Left ventricle myocardium inferior (tissue), 1 donor: ENCODE results near the gene MSH6. TPM values are rescaled to one million over a fixed set of nuclear protein-coding genes. Genes with fewer than 3 reads are reported as not detected.

Source experiments
- DNase-seq: peaks from one replicate; pipeline ENCODE4 v3.0.0-alpha.2; 2020
- H3K27ac ChIP-seq: fragments of 200-600 bp; replicated peaks from 2 replicates; pipeline ENCODE4 v1.8.0; 2021
- H3K27me3 ChIP-seq: fragments of 200-600 bp; 2 replicates; pipeline ENCODE4 v1.8.0; 2021; ENCODE audit warnings: low read depth
- H3K36me3 ChIP-seq: fragments of 200-600 bp; 2 replicates; pipeline ENCODE4 v1.8.0; 2021
- H3K4me1 ChIP-seq: fragments of 200-600 bp; 2 replicates; pipeline ENCODE4 v1.8.0; 2021
- H3K4me3 ChIP-seq: fragments of 200-600 bp; 2 replicates; pipeline ENCODE4 v1.8.0; 2021; ENCODE audit warnings: mild to moderate bottlenecking, moderate library complexity
- H3K9me3 ChIP-seq: fragments of 200-600 bp; replicated peaks from 2 replicates; pipeline ENCODE4 v1.8.0; 2021
- intact Hi-C: fragments of 100-400 bp; cut with micrococcal nuclease; formaldehyde crosslinking; loops from one replicate; pipeline ENCODE4 v1.11.0; 2022
- total RNA-seq: library from RNA; stranded (reverse); fragmentation: NEBNext Ultra II Directional; extraction: Animal tissue kit (Norgen Biotek cat#: 25700); gene quantifications from one replicate; pipeline ENCODE4 v1.2.1, GENCODE V29; 2021
- TF ChIP-seq, protein P1 (sequence below): fragments of 200-600 bp; IDR thresholded peaks from 2 replicates; pipeline ENCODE4 v1.8.0; 2021; ENCODE audit warnings: antibody characterized with exemption, mild to moderate bottlenecking, borderline replicate concordance
- donor health status: DM: no; HTN: yes; CAD: no; lungs with severe emphysema.

MSH6 gene
- total RNA-seq, 1 donor from 2014 or later: 21.5 TPM

DNA sequence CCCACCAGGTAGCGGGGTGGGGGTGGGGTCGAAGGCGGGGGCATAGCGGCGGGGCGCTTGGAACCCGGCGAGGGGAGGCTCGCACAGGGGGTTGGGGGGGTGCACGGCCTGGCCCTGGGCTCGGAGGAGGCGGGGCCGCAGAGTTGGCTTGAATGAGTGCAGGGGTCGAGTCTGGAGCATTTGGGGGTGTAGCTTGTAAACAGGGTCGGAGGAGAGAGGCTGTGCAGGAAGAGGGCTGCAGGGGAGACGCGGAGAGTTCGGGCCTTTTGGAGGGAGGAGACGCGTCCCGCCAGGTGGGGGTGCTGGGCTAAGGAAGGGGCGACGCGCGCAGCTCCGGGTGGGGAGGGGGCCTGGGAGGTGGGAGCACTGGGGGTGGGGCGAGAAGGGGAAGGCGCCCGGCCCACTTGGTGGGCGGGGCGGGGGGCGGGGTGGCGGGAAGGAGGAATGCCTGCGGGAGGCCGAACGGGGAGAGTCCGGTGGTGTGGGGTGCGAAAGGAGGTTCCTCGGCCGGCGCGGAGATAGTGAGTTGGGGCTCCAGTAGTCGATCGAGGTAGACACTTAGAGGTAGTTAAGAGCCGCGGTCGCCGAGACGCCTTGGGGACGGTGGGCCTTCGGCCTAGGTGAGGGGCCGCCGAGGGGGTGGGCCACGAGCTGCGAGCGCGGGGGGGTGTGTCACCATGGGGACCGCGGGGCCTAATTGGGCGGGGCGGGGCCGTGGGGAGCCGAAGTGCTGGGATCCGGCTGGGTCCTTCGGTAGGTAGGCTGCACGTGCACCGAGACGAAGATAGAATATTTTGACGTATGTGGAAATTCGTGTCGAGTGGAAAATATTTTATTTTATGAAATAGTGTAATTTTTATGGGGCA is 774 bp downstream of the MSH6 start:
- Histone ChIP-seq H3K9me3 (no peaks in the 10 kb centered on the region), H3K4me1 (peaks cover 30% of the 10 kb centered on the region), H3K36me3 (no peaks in the 10 kb centered on the region), H3K27me3 (no peaks in the 10 kb centered on the region), H3K27ac (peak overlapping the region; percentile 88), H3K4me3 (peak overlapping the region; percentile 99)
- intact Hi-C loops: no loop called here
- TF ChIP-seq, protein P1, sequence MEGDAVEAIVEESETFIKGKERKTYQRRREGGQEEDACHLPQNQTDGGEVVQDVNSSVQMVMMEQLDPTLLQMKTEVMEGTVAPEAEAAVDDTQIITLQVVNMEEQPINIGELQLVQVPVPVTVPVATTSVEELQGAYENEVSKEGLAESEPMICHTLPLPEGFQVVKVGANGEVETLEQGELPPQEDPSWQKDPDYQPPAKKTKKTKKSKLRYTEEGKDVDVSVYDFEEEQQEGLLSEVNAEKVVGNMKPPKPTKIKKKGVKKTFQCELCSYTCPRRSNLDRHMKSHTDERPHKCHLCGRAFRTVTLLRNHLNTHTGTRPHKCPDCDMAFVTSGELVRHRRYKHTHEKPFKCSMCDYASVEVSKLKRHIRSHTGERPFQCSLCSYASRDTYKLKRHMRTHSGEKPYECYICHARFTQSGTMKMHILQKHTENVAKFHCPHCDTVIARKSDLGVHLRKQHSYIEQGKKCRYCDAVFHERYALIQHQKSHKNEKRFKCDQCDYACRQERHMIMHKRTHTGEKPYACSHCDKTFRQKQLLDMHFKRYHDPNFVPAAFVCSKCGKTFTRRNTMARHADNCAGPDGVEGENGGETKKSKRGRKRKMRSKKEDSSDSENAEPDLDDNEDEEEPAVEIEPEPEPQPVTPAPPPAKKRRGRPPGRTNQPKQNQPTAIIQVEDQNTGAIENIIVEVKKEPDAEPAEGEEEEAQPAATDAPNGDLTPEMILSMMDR: no peak
- peak; percentile 50 for DNase-seq

- intact Hi-C loops: no loop called here
- DNase-seq: no peak
- no peak overlapping the region for H3K27ac ChIP-seq
- H3K4me3 ChIP-seq: peak overlapping the region; percentile 99
- TF ChIP-seq, protein P1: no peak
- no peaks in the 10 kb centered on the region for H3K27me3 ChIP-seq
- peaks cover 30% of the 10 kb centered on the region for H3K4me1 ChIP-seq
- no peaks in the 10 kb centered on the region for H3K9me3 ChIP-seq
- H3K36me3 ChIP-seq: no peaks in the 10 kb centered on the region
Observed at GRCh38 chr2:47784352-47784851, 1.5 kb downstream of the MSH6 start.

- Histone ChIP-seq H3K36me3 (no peaks in the 10 kb centered on the region), H3K9me3 (no peaks in the 10 kb centered on the region), H3K27me3 (no peaks in the 10 kb centered on the region), H3K4me3 (no peak overlapping the region), H3K4me1 (peaks cover 39% of the 10 kb centered on the region), H3K27ac (no peak overlapping the region)
- intact Hi-C loops: no loop called here
- DNase-seq: no peak
- TF ChIP-seq, protein P1: no peak
Observed at GRCh38 chr2:47785986-47786385, 3.0 kb downstream of the MSH6 start.

- no peaks in the 10 kb centered on the region for H3K9me3 ChIP-seq
- TF ChIP-seq, protein P1: no peak
- DNase-seq: no peak
Observed at GRCh38 chr2:47796090-47796697, 13.2 kb downstream of the MSH6 start.

GRCh38 chr2:47798631-47799030 is 15.7 kb downstream of the MSH6 start:
- intact Hi-C loops: no loop called here
- no peak overlapping the region for H3K27ac ChIP-seq

More at GRCh38 chr2:47796090-47796697, 13.2 kb downstream of the MSH6 start:
- Histone ChIP-seq H3K4me3 (no peak overlapping the region), H3K4me1 (no peaks in the 10 kb centered on the region), H3K27me3 (no peaks in the 10 kb centered on the region), H3K36me3 (peaks cover 71% of the 10 kb centered on the region), H3K27ac (no peak overlapping the region)
- intact Hi-C loops: no loop called here

More at GRCh38 chr2:47798631-47799030, 15.7 kb downstream of the MSH6 start:
- Histone ChIP-seq H3K4me1 (no peaks in the 10 kb centered on the region), H3K36me3 (peaks cover 96% of the 10 kb centered on the region), H3K9me3 (peaks cover 10% of the 10 kb centered on the region), H3K27me3 (no peaks in the 10 kb centered on the region), H3K4me3 (no peak overlapping the region)
- TF ChIP-seq, protein P1: no peak
- DNase-seq: no peak
